Measurements from ENCODE around the gene BBS1. TPM values are rescaled to one million over a fixed set of nuclear protein-coding genes. Genes with fewer than 3 reads are reported as not detected.
"Not testable (repeated sequence)": the region's sequence is repeated elsewhere in the genome, so short reads cannot be mapped to it uniquely, and the experiment has no call there.

The BBS1 gene
- total and polyA plus RNA-seq, 4 experiments from 2014 or later, result 8.9 to 41.3 (median 26.4) TPM

- Histone ChIP-seq H3K4me3 (ENCODE audit: low read length in 2 of 2) (no peak overlapping the region), H3K27me3 (ENCODE audit: insufficient read depth, low read length) (no peaks in the 10 kb centered on the region), H3K4me1 (ENCODE audit: insufficient read depth, low read length) (no peaks in the 10 kb centered on the region), H3K27ac (ENCODE audit: low read depth, low read length) (no peak overlapping the region), H3K36me3 (ENCODE audit: insufficient read depth, low read length) (peaks cover 6% of the 10 kb centered on the region), H3K9me3 (ENCODE audit: control insufficient read depth in 1 of 2, low read length in 2 of 2) (no peaks in the 10 kb centered on the region)
- Mint-ChIP-seq H3K4me3 (no peak overlapping the region), H3K9me3 (no peaks in the 10 kb centered on the region), H3K27ac (peak overlapping the region in 5 of 7 donors; percentile 23 to 80 (median 37)), H3K4me1 (peaks cover 0 to 5% (median 1%) of the 10 kb centered on the region in 4 donors), H3K36me3 (peaks cover 20 to 32% of the 10 kb centered on the region in 2 donors), H3K27me3 (no peaks in the 10 kb centered on the region)
- ChIA-PET POLR2A (ENCODE audit: partially characterized antibody) (interaction anchor here (1.3 kb wide), 1 partner anchor 13 kb away, joined by 3 read pairs; the partner anchor contains the start of gene ZDHHC24), CTCF (ENCODE audit: partially characterized antibody) (interaction anchor here (1.3 kb wide), 1 partner anchor 22 kb away, joined by 3 read pairs; the partner anchor contains the start of gene BBS1)
- intact Hi-C loops (cut with micrococcal nuclease), result no loop called here
- no peak for DNase-seq
Observed at GRCh38 chr11:66532784-66533183, 22.3 kb downstream of the BBS1 start.

GRCh38 chr11:66539170-66539869, 28.9 kb downstream of the BBS1 start:
- Histone ChIP-seq H3K4me3 (ENCODE audit: low read length in 2 of 2) (no peak overlapping the region), H3K27ac (ENCODE audit: low read depth, low read length) (no peak overlapping the region), H3K4me1 (ENCODE audit: insufficient read depth, low read length) (peaks cover 12% of the 10 kb centered on the region), H3K36me3 (ENCODE audit: insufficient read depth, low read length) (peaks cover 3% of the 10 kb centered on the region), H3K9me3 (ENCODE audit: control insufficient read depth in 1 of 2, low read length in 2 of 2) (no peaks in the 10 kb centered on the region), H3K27me3 (ENCODE audit: insufficient read depth, low read length) (no peaks in the 10 kb centered on the region)
- Mint-ChIP-seq H3K27me3 (no peaks in the 10 kb centered on the region), H3K4me1 (peaks cover 17 to 30% (median 24%) of the 10 kb centered on the region in 4 donors), H3K27ac (peak overlapping the region in 1 of 7 donors; percentile 22), H3K36me3 (peaks cover 34 to 49% of the 10 kb centered on the region in 2 donors), H3K4me3 (no peak overlapping the region), H3K9me3 (no peaks in the 10 kb centered on the region)
- DNase-seq, result no peak
- CTCF ChIA-PET (ENCODE audit: partially characterized antibody), result no interaction called here
- POLR2A ChIA-PET (ENCODE audit: partially characterized antibody), result interaction anchor here (0.8 to 1.6 kb wide), 2 partner anchors 29 to 99 kb away, joined by 3 to 4 read pairs; partner anchors contain the start of genes CTSF and RBM4
- intact Hi-C loops (cut with micrococcal nuclease), result no loop called here

- Mint-ChIP-seq H3K4me3 (no peak overlapping the region), H3K36me3 (peaks cover 34 to 49% of the 10 kb centered on the region in 2 donors), H3K4me1 (peaks cover 18 to 35% (median 26%) of the 10 kb centered on the region in 4 donors), H3K27me3 (no peaks in the 10 kb centered on the region), H3K27ac (no peak overlapping the region), H3K9me3 (no peaks in the 10 kb centered on the region)
- POLR2A ChIA-PET (ENCODE audit: partially characterized antibody), result interaction anchor here (0.8 kb wide), 1 partner anchor 29 kb away, joined by 3 read pairs; the partner anchor contains the start of gene CTSF
- Histone ChIP-seq H3K4me1 (ENCODE audit: insufficient read depth, low read length) (peaks cover 18% of the 10 kb centered on the region), H3K4me3 (ENCODE audit: low read length in 2 of 2) (no peak overlapping the region), H3K27ac (ENCODE audit: low read depth, low read length) (no peak overlapping the region), H3K9me3 (ENCODE audit: control insufficient read depth in 1 of 2, low read length in 2 of 2) (no peaks in the 10 kb centered on the region), H3K36me3 (ENCODE audit: insufficient read depth, low read length) (peaks cover 3% of the 10 kb centered on the region), H3K27me3 (ENCODE audit: insufficient read depth, low read length) (no peaks in the 10 kb centered on the region)
- no peak for DNase-seq
- CTCF ChIA-PET (ENCODE audit: partially characterized antibody), result no interaction called here
- intact Hi-C loops (cut with micrococcal nuclease), result no loop called here
Observed at GRCh38 chr11:66539870-66540213, 29.4 kb downstream of the BBS1 start.

GRCh38 chr11:66540598-66540997, 30.2 kb downstream of the BBS1 start:
- H3K27ac Mint-ChIP-seq, result peak overlapping the region in 1 of 7 donors; percentile 65
- H3K27me3 ChIP-seq (ENCODE audit: insufficient read depth, low read length); H3K27ac ChIP-seq (ENCODE audit: low read depth, low read length); H3K36me3 ChIP-seq (ENCODE audit: insufficient read depth, low read length); H3K4me3 ChIP-seq (ENCODE audit: low read length in 2 of 2); H3K4me3 Mint-ChIP-seq; DNase-seq; H3K9me3 ChIP-seq (ENCODE audit: control insufficient read depth in 1 of 2, low read length in 2 of 2); intact Hi-C loops (cut with micrococcal nuclease); CTCF ChIA-PET (ENCODE audit: partially characterized antibody); H3K27me3 Mint-ChIP-seq; H3K9me3 Mint-ChIP-seq; POLR2A ChIA-PET (ENCODE audit: partially characterized antibody): not testable (repeated sequence)
- peaks cover 21 to 43% (median 30%) of the 10 kb centered on the region in 4 donors for H3K4me1 Mint-ChIP-seq
- H3K36me3 Mint-ChIP-seq, result peaks cover 33 to 48% of the 10 kb centered on the region in 2 donors
- H3K4me1 ChIP-seq (ENCODE audit: insufficient read depth, low read length), result peaks cover 24% of the 10 kb centered on the region

- no peaks in the 10 kb centered on the region for H3K9me3 ChIP-seq (ENCODE audit: control insufficient read depth in 1 of 2, low read length in 2 of 2)
- H3K36me3 Mint-ChIP-seq, result peaks cover 29 to 42% of the 10 kb centered on the region in 2 donors
- H3K4me3 ChIP-seq (ENCODE audit: low read length in 2 of 2), result no peak overlapping the region
- POLR2A ChIA-PET (ENCODE audit: partially characterized antibody), result interaction anchor here (1.2 to 1.5 kb wide), 2 partner anchors 11 to 135 kb away, joined by 4 to 5 read pairs; partner anchors contain the start of gene RBM4B
- peak overlapping the region; percentile 42 to 94 (median 80) for H3K27ac Mint-ChIP-seq
- intact Hi-C loops (cut with micrococcal nuclease), result no loop called here
- peaks cover 22 to 51% (median 34%) of the 10 kb centered on the region in 4 donors for H3K4me1 Mint-ChIP-seq
- peaks cover 2% of the 10 kb centered on the region for H3K36me3 ChIP-seq (ENCODE audit: insufficient read depth, low read length)
- H3K27me3 ChIP-seq (ENCODE audit: insufficient read depth, low read length), result no peaks in the 10 kb centered on the region
- peak overlapping the region in 3 of 8 donors; percentile 46 to 55 (median 50) for H3K4me3 Mint-ChIP-seq
- H3K4me1 ChIP-seq (ENCODE audit: insufficient read depth, low read length), result peaks cover 30% of the 10 kb centered on the region
- no peaks in the 10 kb centered on the region for H3K9me3 Mint-ChIP-seq
- no peaks in the 10 kb centered on the region for H3K27me3 Mint-ChIP-seq
- DNase-seq, result no peak
- CTCF ChIA-PET (ENCODE audit: partially characterized antibody), result interaction anchor here (1.0 to 1.8 kb wide), 3 partner anchors 36 to 137 kb away, joined by 4 read pairs; partner anchors contain the start of gene RBM4B
- H3K27ac ChIP-seq (ENCODE audit: low read depth, low read length), result no peak overlapping the region
Observed at GRCh38 chr11:66541892-66542291, 31.5 kb downstream of the BBS1 start.

- H3K27ac ChIP-seq (ENCODE audit: low read depth, low read length), result no peak overlapping the region
- DNase-seq, result no peak
- H3K27me3 Mint-ChIP-seq, result no peaks in the 10 kb centered on the region
- H3K36me3 Mint-ChIP-seq, result peaks cover 29 to 40% of the 10 kb centered on the region in 2 donors
- peaks cover 22 to 52% (median 34%) of the 10 kb centered on the region in 4 donors for H3K4me1 Mint-ChIP-seq
- H3K27me3 ChIP-seq (ENCODE audit: insufficient read depth, low read length), result no peaks in the 10 kb centered on the region
- ChIA-PET POLR2A (ENCODE audit: partially characterized antibody) (interaction anchor here (1.4 to 1.9 kb wide), 3 partner anchors 74 to 135 kb away, joined by 4 to 6 read pairs (median 5); partner anchors contain the start of genes RBM14, RBM4 and RBM4B), CTCF (ENCODE audit: partially characterized antibody) (interaction anchor here (1.0 to 1.8 kb wide), 3 partner anchors 35 to 136 kb away, joined by 4 read pairs; partner anchors contain the start of gene RBM4B)
- peaks cover 35% of the 10 kb centered on the region for H3K4me1 ChIP-seq (ENCODE audit: insufficient read depth, low read length)
- peak overlapping the region; percentile 19 to 94 (median 82) for H3K27ac Mint-ChIP-seq
- H3K4me3 ChIP-seq (ENCODE audit: low read length in 2 of 2), result no peak overlapping the region
- H3K4me3 Mint-ChIP-seq, result peak overlapping the region in 6 of 8 donors; percentile 19 to 55 (median 42)
- H3K36me3 ChIP-seq (ENCODE audit: insufficient read depth, low read length), result no peaks in the 10 kb centered on the region
- no peaks in the 10 kb centered on the region for H3K9me3 ChIP-seq (ENCODE audit: control insufficient read depth in 1 of 2, low read length in 2 of 2)
- intact Hi-C loops (cut with micrococcal nuclease), result no loop called here
- no peaks in the 10 kb centered on the region for H3K9me3 Mint-ChIP-seq
Observed at GRCh38 chr11:66542362-66542761, 31.9 kb downstream of the BBS1 start.
